ENCODE results near the gene HECW1. TPM values are rescaled to one million over a fixed set of nuclear protein-coding genes. Genes with fewer than 3 reads are reported as not detected.

HECW1 gene
- total and polyA plus RNA-seq, 2 of the 13 experiments (the other 11 are each of a cell fraction or from before 2014, with no cell fraction given): not detected

DNA sequence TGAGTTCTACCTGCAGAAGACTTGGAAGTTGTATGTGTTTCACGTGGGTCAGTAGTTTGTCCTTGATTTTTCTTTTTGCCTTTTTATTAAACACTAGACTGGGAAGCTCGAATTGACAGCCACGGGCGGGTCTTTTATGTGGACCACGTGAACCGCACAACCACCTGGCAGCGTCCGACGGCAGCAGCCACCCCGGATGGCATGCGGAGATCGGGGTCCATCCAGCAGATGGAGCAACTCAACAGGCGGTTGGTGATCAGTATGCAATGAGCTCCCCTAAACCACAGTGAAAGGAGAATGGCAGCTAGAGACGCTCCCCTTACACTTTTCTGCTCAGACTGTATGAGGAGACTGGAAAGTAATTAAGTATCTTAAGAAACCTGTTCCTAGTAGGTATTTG lies 343.8 kb downstream of the HECW1 start (continued):
- TF ChIP-seq, protein P1, sequence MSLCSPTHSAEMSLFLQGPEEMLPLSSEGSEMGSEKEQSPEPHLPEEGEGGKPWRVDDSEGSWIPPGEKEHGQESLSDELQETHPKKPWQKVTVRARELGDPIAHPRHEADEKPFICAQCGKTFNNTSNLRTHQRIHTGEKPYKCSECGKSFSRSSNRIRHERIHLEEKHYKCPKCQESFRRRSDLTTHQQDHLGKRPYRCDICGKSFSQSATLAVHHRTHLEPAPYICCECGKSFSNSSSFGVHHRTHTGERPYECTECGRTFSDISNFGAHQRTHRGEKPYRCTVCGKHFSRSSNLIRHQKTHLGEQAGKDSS (CRISPR knock-in tag; IDR thresholded peaks at IDR 0.05; ENCODE audit: borderline replicate concordance, low read depth): no peak
- TF ChIP-seq ARNT2 (CRISPR knock-in tag; IDR thresholded peaks at IDR 0.05; ENCODE audit: low read depth): no peak
- no peak for TF ChIP-seq TCF7L2 (IDR thresholded peaks at IDR 0.05; ENCODE audit: low read depth, low read length)
- no peak for TF ChIP-seq JDP2 (CRISPR knock-in tag; IDR thresholded peaks at IDR 0.05; ENCODE audit: borderline replicate concordance)
- 0 out of 2 replicates have a peak, but pooled peaks have one; percentile 35 for TF ChIP-seq ZFP37 (CRISPR knock-in tag; IDR thresholded peaks at IDR 0.05; ENCODE audit: borderline replicate concordance)
- no peak for TF ChIP-seq ZNF264 (CRISPR knock-in tag; IDR thresholded peaks at IDR 0.05)
- TF ChIP-seq ATF7-NPFF (CRISPR knock-in tag; IDR thresholded peaks at IDR 0.05; ENCODE audit: low read depth): no peak
- TF ChIP-seq ZNF816 (CRISPR knock-in tag; IDR thresholded peaks at IDR 0.05; ENCODE audit: borderline replicate concordance): no peak
- no peak for TF ChIP-seq PRMT3 (CRISPR knock-in tag; IDR thresholded peaks at IDR 0.05; ENCODE audit: borderline replicate concordance, low read depth)
- no peak for TF ChIP-seq ATF1 (CRISPR knock-in tag; IDR thresholded peaks at IDR 0.05)
- TF ChIP-seq KAT8 (CRISPR knock-in tag; IDR thresholded peaks at IDR 0.05): 0 out of 2 replicates have a peak, but pooled peaks have one; percentile 15
- TF ChIP-seq ZFP62 (CRISPR knock-in tag; IDR thresholded peaks at IDR 0.05): no peak
- no peak for TF ChIP-seq TP53 (CRISPR knock-in tag; conservative IDR thresholded peaks at IDR 0.05)
- TF ChIP-seq ERF (CRISPR knock-in tag; IDR thresholded peaks at IDR 0.05): peak; percentile 55; the same call in 1 of the 2 replicates
- TF ChIP-seq ZNF672 (CRISPR knock-in tag; IDR thresholded peaks at IDR 0.05): no peak
- TF ChIP-seq, protein P2, sequence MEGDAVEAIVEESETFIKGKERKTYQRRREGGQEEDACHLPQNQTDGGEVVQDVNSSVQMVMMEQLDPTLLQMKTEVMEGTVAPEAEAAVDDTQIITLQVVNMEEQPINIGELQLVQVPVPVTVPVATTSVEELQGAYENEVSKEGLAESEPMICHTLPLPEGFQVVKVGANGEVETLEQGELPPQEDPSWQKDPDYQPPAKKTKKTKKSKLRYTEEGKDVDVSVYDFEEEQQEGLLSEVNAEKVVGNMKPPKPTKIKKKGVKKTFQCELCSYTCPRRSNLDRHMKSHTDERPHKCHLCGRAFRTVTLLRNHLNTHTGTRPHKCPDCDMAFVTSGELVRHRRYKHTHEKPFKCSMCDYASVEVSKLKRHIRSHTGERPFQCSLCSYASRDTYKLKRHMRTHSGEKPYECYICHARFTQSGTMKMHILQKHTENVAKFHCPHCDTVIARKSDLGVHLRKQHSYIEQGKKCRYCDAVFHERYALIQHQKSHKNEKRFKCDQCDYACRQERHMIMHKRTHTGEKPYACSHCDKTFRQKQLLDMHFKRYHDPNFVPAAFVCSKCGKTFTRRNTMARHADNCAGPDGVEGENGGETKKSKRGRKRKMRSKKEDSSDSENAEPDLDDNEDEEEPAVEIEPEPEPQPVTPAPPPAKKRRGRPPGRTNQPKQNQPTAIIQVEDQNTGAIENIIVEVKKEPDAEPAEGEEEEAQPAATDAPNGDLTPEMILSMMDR (CRISPR knock-in tag; IDR thresholded peaks at IDR 0.05): peak; percentile 93
- no peak for TF ChIP-seq ZNF607 (CRISPR knock-in tag; IDR thresholded peaks at IDR 0.05; ENCODE audit: borderline replicate concordance)
- TF ChIP-seq ZNF343 (CRISPR knock-in tag; IDR thresholded peaks at IDR 0.05): no peak
- no peak for TF ChIP-seq ZNF616 (CRISPR knock-in tag; IDR thresholded peaks at IDR 0.05; ENCODE audit: low read depth)
- TF ChIP-seq IRF2 (CRISPR knock-in tag; IDR thresholded peaks at IDR 0.05): 0 out of 2 replicates have a peak, but pooled peaks have one; percentile 25
- no peak for TF ChIP-seq BHLHE40 (IDR thresholded peaks at IDR 0.05; ENCODE audit: low read length)
- TF ChIP-seq, protein P3, sequence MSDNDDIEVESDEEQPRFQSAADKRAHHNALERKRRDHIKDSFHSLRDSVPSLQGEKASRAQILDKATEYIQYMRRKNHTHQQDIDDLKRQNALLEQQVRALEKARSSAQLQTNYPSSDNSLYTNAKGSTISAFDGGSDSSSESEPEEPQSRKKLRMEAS (IDR thresholded peaks at IDR 0.05): peak; percentile 74
- TF ChIP-seq ZNF383 (CRISPR knock-in tag; IDR thresholded peaks at IDR 0.05; ENCODE audit: borderline replicate concordance): no peak
- no peak for TF ChIP-seq HMGA1 (CRISPR knock-in tag; conservative IDR thresholded peaks at IDR 0.05)
- TF ChIP-seq KLF11 (CRISPR knock-in tag; IDR thresholded peaks at IDR 0.05): no peak
- TF ChIP-seq NONO (IDR thresholded peaks at IDR 0.05): no peak
- no peak for TF ChIP-seq NONO (CRISPR knock-in tag; conservative IDR thresholded peaks at IDR 0.05)
- no peak for TF ChIP-seq ZNF207 (IDR thresholded peaks at IDR 0.05; ENCODE audit: borderline replicate concordance)
- TF ChIP-seq ZMYM4 (CRISPR knock-in tag; IDR thresholded peaks at IDR 0.05): no peak
- TF ChIP-seq, protein P4, sequence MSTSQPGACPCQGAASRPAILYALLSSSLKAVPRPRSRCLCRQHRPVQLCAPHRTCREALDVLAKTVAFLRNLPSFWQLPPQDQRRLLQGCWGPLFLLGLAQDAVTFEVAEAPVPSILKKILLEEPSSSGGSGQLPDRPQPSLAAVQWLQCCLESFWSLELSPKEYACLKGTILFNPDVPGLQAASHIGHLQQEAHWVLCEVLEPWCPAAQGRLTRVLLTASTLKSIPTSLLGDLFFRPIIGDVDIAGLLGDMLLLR (CRISPR knock-in tag; IDR thresholded peaks at IDR 0.05): no peak
- no peak for TF ChIP-seq GATA4 (IDR thresholded peaks at IDR 0.05; ENCODE audit: borderline replicate concordance, low read depth)

Measured in HepG2 (cell line).